ENCODE results near the gene PAQR7.
A peak's percentile ranks its signal among the peaks of the same experiment; 100 is the strongest.

Gene PAQR7

DNA sequence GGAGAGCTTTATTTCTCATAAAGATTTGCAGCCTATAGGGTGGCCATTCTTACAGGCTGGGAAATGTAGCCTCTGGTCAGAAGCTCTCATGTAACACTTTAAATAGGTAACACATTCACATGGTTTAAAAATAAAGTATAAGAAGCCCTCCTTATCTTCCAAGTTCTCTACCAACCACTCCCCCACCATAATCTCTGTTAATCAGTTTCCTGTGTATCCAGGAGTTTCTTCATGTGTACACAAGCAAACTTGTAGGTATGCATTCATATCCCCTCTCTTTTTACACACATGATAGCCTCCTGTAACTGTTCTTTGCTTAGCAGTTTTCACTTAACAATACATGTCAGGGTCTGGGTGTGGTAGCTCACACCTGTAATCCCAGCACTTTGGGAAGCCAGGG, 35.7 kb upstream of the PAQR7 start:
- no peaks in the 10 kb centered on the region for H3K27me3 ChIP-seq (ENCODE audit: insufficient read depth, low read length, poor library complexity)
- H3K4ac ChIP-seq (ENCODE audit: low read depth, low read length) = no peak overlapping the region
- DNase-seq = no peak
- H4K5ac ChIP-seq (ENCODE audit: low read length) = no peak overlapping the region
- no peak overlapping the region for H3K18ac ChIP-seq (ENCODE audit: low read length)
- H3K4me1 ChIP-seq (ENCODE audit: control insufficient read depth, low read depth, low read length) = peaks cover 3% of the 10 kb centered on the region
- no peaks in the 10 kb centered on the region for H3K36me3 ChIP-seq (ENCODE audit: control insufficient read depth, insufficient read depth, low read length)
- H3K79me1 ChIP-seq (ENCODE audit: low read length) = no peaks in the 10 kb centered on the region
- no peak overlapping the region for H2BK5ac ChIP-seq (ENCODE audit: low read length)
- H2BK120ac ChIP-seq (ENCODE audit: low read depth, low read length) = no peak overlapping the region
- no peak overlapping the region for H3K56ac ChIP-seq (ENCODE audit: low read length)
- no peak overlapping the region for H3K4me3 ChIP-seq (ENCODE audit: low read length)
- H3K4me2 ChIP-seq (ENCODE audit: low read length) = no peak overlapping the region
- H4K8ac ChIP-seq (ENCODE audit: low read depth, low read length) = no peak overlapping the region
- H3K27ac ChIP-seq (ENCODE audit: low read depth, low read length) = no peak overlapping the region
- H2BK15ac ChIP-seq (replicated peaks; ENCODE audit: low read depth) = no peak overlapping the region
- H3K79me2 ChIP-seq (ENCODE audit: control insufficient read depth, insufficient read depth, low read length) = no peaks in the 10 kb centered on the region
- H3K9ac ChIP-seq (ENCODE audit: low read length) = no peak overlapping the region
- no peak overlapping the region for H3K23ac ChIP-seq (ENCODE audit: low read length)
- no peak overlapping the region for H2AK5ac ChIP-seq (ENCODE audit: low read length)

DNA sequence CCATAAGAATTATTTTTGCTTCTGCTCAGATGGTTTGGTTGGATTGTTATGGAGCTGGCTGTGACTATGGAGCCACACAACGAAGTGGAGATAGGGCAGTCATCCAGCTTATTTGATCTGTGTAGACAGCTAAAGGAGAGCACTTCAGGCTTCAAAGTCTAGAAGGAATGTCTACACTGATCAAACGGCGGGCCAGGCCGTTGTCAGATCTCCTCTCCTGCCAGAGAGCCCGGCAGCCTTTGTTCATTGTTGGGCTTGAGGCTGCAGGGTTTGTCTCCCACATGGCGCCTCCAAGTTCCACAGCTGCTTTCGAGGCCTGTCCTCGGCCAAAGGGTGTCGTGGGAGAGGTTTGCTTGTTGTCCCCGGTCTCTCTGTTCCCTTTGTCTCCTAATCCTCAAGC, 33.5 kb upstream of the PAQR7 start:
- Histone ChIP-seq H3K79me2 (ENCODE audit: control insufficient read depth, insufficient read depth, low read length) (peaks cover 11% of the 10 kb centered on the region), H3K79me1 (ENCODE audit: low read length) (no peaks in the 10 kb centered on the region), H3K9ac (ENCODE audit: low read length) (no peak overlapping the region), H3K27ac (ENCODE audit: low read depth, low read length) (no peak overlapping the region), H3K4me1 (ENCODE audit: control insufficient read depth, low read depth, low read length) (peaks cover 3% of the 10 kb centered on the region), H4K5ac (ENCODE audit: low read length) (no peak overlapping the region), H2BK5ac (ENCODE audit: low read length) (no peak overlapping the region), H2BK15ac (replicated peaks; ENCODE audit: low read depth) (no peak overlapping the region), H3K4me2 (ENCODE audit: low read length) (no peak overlapping the region), H3K18ac (ENCODE audit: low read length) (no peak overlapping the region), H3K4me3 (ENCODE audit: low read length) (no peak overlapping the region), H3K23ac (ENCODE audit: low read length) (no peak overlapping the region), H4K8ac (ENCODE audit: low read depth, low read length) (no peak overlapping the region), H2BK120ac (ENCODE audit: low read depth, low read length) (no peak overlapping the region), H3K4ac (ENCODE audit: low read depth, low read length) (no peak overlapping the region), H3K27me3 (ENCODE audit: insufficient read depth, low read length, poor library complexity) (no peaks in the 10 kb centered on the region), H3K36me3 (ENCODE audit: control insufficient read depth, insufficient read depth, low read length) (no peaks in the 10 kb centered on the region), H2AK5ac (ENCODE audit: low read length) (no peak overlapping the region), H3K56ac (ENCODE audit: low read length) (peak overlapping the region; percentile 54)
- WGBS (ENCODE audit: extremely low coverage, insufficient coverage, low lambda C conversion rate) = no CpG with 5 or more reads among the region's 10 CpGs
- DNase-seq = no peak

DNA sequence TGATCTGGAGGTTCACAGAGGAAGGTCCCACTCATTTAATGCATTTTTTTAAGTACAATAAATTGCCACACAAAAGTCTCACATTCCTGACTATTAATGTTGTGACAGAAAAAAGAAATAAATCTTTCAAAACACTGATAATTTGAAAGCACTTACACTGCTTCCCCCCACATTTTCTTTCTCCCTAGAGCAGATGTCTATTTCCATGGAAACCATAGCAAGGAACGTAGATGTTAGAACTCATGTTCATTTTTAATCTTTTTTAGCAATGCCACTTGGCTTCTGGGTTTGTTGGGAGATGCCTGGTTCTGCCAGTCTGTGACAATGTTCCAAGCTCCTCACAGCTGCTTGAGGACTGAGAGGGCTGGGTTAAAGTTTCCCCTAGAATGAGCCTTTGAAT, 32.7 kb upstream of the PAQR7 start:
- H3K4me1 ChIP-seq (ENCODE audit: control insufficient read depth, low read depth, low read length) = peaks cover 3% of the 10 kb centered on the region
- H4K8ac ChIP-seq (ENCODE audit: low read depth, low read length) = no peak overlapping the region
- no peak for DNase-seq
- H3K27me3 ChIP-seq (ENCODE audit: insufficient read depth, low read length, poor library complexity) = no peaks in the 10 kb centered on the region
- H3K79me2 ChIP-seq (ENCODE audit: control insufficient read depth, insufficient read depth, low read length) = peaks cover 19% of the 10 kb centered on the region
- H3K4me3 ChIP-seq (ENCODE audit: low read length) = no peak overlapping the region
- H2AK5ac ChIP-seq (ENCODE audit: low read length) = no peak overlapping the region
- no peak overlapping the region for H3K18ac ChIP-seq (ENCODE audit: low read length)
- H3K36me3 ChIP-seq (ENCODE audit: control insufficient read depth, insufficient read depth, low read length) = no peaks in the 10 kb centered on the region
- peaks cover 1% of the 10 kb centered on the region for H3K79me1 ChIP-seq (ENCODE audit: low read length)
- H3K9ac ChIP-seq (ENCODE audit: low read length) = no peak overlapping the region
- H3K23ac ChIP-seq (ENCODE audit: low read length) = no peak overlapping the region
- no peak overlapping the region for H3K4me2 ChIP-seq (ENCODE audit: low read length)
- no CpG with 5 or more reads among the region's 1 CpG for WGBS (ENCODE audit: extremely low coverage, insufficient coverage, low lambda C conversion rate)
- no peak overlapping the region for H3K56ac ChIP-seq (ENCODE audit: low read length)
- H2BK15ac ChIP-seq (replicated peaks; ENCODE audit: low read depth) = no peak overlapping the region
- no peak overlapping the region for H3K27ac ChIP-seq (ENCODE audit: low read depth, low read length)
- no peak overlapping the region for H4K5ac ChIP-seq (ENCODE audit: low read length)
- no peak overlapping the region for H2BK5ac ChIP-seq (ENCODE audit: low read length)
- H2BK120ac ChIP-seq (ENCODE audit: low read depth, low read length) = no peak overlapping the region
- H3K4ac ChIP-seq (ENCODE audit: low read depth, low read length) = no peak overlapping the region

DNA sequence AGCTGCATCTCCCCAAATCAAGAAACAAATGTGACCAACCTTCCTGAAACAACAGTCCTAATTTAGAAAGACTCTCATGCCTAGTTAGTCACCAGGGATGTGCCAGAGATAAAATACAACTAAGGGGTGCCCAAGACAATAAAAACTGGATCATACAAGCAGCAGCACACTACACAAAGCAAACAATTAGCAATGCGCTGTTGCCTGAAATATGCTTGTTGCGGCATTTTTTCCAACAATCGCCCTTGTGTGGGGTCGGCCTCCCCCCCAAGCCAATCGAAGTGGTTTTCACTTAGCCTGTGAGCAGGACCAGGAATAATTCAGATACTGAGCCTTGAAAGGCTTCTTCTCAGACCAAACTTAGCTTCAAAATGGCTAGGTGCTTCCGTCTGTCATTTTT, 32.1 kb upstream of the PAQR7 start:
- Histone ChIP-seq H3K27ac (ENCODE audit: low read depth, low read length) (no peak overlapping the region), H3K27me3 (ENCODE audit: insufficient read depth, low read length, poor library complexity) (no peaks in the 10 kb centered on the region)
- WGBS (ENCODE audit: extremely low coverage, insufficient coverage, low lambda C conversion rate) = no CpG with 5 or more reads among the region's 6 CpGs

DNA sequence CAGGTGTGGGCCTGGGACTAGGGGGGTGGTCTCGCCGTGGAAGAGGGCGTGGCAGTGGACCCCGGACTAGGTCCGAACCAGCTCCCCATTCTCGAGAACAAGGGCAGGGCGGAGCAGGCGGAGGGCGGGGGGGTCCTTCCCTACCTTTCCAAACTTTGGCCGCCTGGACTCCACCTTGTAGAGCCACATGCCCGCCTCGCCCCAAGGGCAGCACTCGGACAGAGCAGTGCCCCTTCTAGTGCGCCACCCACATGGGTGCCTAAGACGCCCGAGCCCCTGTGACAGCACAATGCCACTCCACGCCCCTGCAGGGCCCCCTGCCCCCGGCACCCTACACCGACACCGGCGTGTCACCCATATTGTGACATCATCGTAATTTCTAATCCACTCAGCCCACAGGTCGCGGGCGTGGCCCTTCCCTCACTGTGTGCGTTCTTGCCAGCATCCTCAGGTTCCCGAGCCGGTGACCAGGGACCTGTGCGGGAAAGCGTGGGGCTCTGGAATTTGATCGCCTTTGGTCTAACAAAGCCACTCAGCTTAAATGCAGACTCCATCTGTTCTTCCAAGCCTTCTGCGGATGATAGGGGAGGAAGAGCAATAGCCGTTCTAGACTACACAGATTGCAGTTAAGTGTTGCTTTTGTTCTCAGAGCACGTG, 31.3 kb upstream of the PAQR7 start:
- peak overlapping the region; percentile 85 for H3K23ac ChIP-seq (ENCODE audit: low read length)
- H3K9ac ChIP-seq (ENCODE audit: low read length) = peak overlapping the region; percentile 23
- no peak overlapping the region for H4K5ac ChIP-seq (ENCODE audit: low read length)
- peak overlapping the region; percentile 0 for H3K4me3 ChIP-seq (ENCODE audit: low read length)
- peaks cover 25% of the 10 kb centered on the region for H3K79me2 ChIP-seq (ENCODE audit: control insufficient read depth, insufficient read depth, low read length)
- H3K36me3 ChIP-seq (ENCODE audit: control insufficient read depth, insufficient read depth, low read length) = peaks cover 4% of the 10 kb centered on the region
- WGBS (ENCODE audit: extremely low coverage, insufficient coverage, low lambda C conversion rate) = no CpG with 5 or more reads among the region's 34 CpGs
- no peaks in the 10 kb centered on the region for H3K27me3 ChIP-seq (ENCODE audit: insufficient read depth, low read length, poor library complexity)
- peaks cover 7% of the 10 kb centered on the region for H3K79me1 ChIP-seq (ENCODE audit: low read length)
- H2AK5ac ChIP-seq (ENCODE audit: low read length) = no peak overlapping the region
- H3K56ac ChIP-seq (ENCODE audit: low read length) = peak overlapping the region; percentile 91
- peak overlapping the region; percentile 8 for H3K4ac ChIP-seq (ENCODE audit: low read depth, low read length)
- DNase-seq = peak; percentile 53
- H3K18ac ChIP-seq (ENCODE audit: low read length) = peak overlapping the region; percentile 53
- peak overlapping the region; percentile 0 for H4K8ac ChIP-seq (ENCODE audit: low read depth, low read length)
- peak overlapping the region; percentile 0 for H3K4me2 ChIP-seq (ENCODE audit: low read length)
- peak overlapping the region; percentile 20 for H2BK15ac ChIP-seq (replicated peaks; ENCODE audit: low read depth)
- H3K4me1 ChIP-seq (ENCODE audit: control insufficient read depth, low read depth, low read length) = peaks cover 3% of the 10 kb centered on the region
- H2BK120ac ChIP-seq (ENCODE audit: low read depth, low read length) = no peak overlapping the region
- no peak overlapping the region for H2BK5ac ChIP-seq (ENCODE audit: low read length)
- no peak overlapping the region for H3K27ac ChIP-seq (ENCODE audit: low read depth, low read length)

More for the DNA sequence above, 32.1 kb upstream of the PAQR7 start:
- H3K4me3 ChIP-seq (ENCODE audit: low read length) = no peak overlapping the region
- no peak overlapping the region for H4K5ac ChIP-seq (ENCODE audit: low read length)
- H3K4me2 ChIP-seq (ENCODE audit: low read length) = no peak overlapping the region
- H4K8ac ChIP-seq (ENCODE audit: low read depth, low read length) = no peak overlapping the region
- H3K23ac ChIP-seq (ENCODE audit: low read length) = no peak overlapping the region
- H3K79me1 ChIP-seq (ENCODE audit: low read length) = peaks cover 4% of the 10 kb centered on the region
- no peak overlapping the region for H2BK120ac ChIP-seq (ENCODE audit: low read depth, low read length)
- no peak overlapping the region for H3K56ac ChIP-seq (ENCODE audit: low read length)
- H3K36me3 ChIP-seq (ENCODE audit: control insufficient read depth, insufficient read depth, low read length) = peaks cover 1% of the 10 kb centered on the region
- H2BK15ac ChIP-seq (replicated peaks; ENCODE audit: low read depth) = no peak overlapping the region
- H3K9ac ChIP-seq (ENCODE audit: low read length) = no peak overlapping the region
- no peak overlapping the region for H2BK5ac ChIP-seq (ENCODE audit: low read length)
- peaks cover 3% of the 10 kb centered on the region for H3K4me1 ChIP-seq (ENCODE audit: control insufficient read depth, low read depth, low read length)
- no peak overlapping the region for H3K18ac ChIP-seq (ENCODE audit: low read length)
- no peak overlapping the region for H3K4ac ChIP-seq (ENCODE audit: low read depth, low read length)
- DNase-seq = no peak
- no peak overlapping the region for H2AK5ac ChIP-seq (ENCODE audit: low read length)
- peaks cover 22% of the 10 kb centered on the region for H3K79me2 ChIP-seq (ENCODE audit: control insufficient read depth, insufficient read depth, low read length)

Measured in mesendoderm (in vitro differentiated cells).